ENCODE data around the gene MTHFD1. TPM values are rescaled to one million over a fixed set of nuclear protein-coding genes. Genes with fewer than 3 reads are reported as not detected.

The MTHFD1 gene
- total RNA-seq, 3 donors from 2014 or later (not counting 1 experiment from before 2014, with no cell fraction given): 27.6 to 34.6 (median 28.0) TPM

GRCh38 chr14:64416348-64416932, 28.3 kb downstream of the MTHFD1 start:
- Histone ChIP-seq H3K36me3 (ENCODE audit: control insufficient read depth, insufficient read depth, low read length) (peaks cover 28% of the 10 kb centered on the region), H3K4me1 (ENCODE audit: control insufficient read depth, insufficient read depth, low read length) (no peaks in the 10 kb centered on the region), H3K27me3 (ENCODE audit: control insufficient read depth, insufficient read depth, low read length) (no peaks in the 10 kb centered on the region), H3K9me3 (ENCODE audit: control insufficient read depth, insufficient read depth, low read length) (no peaks in the 10 kb centered on the region), H3K27ac (ENCODE audit: low read length) (no peak overlapping the region), H3K4me3 (ENCODE audit: low read length) (no peak overlapping the region)
- TF ChIP-seq, protein P1, sequence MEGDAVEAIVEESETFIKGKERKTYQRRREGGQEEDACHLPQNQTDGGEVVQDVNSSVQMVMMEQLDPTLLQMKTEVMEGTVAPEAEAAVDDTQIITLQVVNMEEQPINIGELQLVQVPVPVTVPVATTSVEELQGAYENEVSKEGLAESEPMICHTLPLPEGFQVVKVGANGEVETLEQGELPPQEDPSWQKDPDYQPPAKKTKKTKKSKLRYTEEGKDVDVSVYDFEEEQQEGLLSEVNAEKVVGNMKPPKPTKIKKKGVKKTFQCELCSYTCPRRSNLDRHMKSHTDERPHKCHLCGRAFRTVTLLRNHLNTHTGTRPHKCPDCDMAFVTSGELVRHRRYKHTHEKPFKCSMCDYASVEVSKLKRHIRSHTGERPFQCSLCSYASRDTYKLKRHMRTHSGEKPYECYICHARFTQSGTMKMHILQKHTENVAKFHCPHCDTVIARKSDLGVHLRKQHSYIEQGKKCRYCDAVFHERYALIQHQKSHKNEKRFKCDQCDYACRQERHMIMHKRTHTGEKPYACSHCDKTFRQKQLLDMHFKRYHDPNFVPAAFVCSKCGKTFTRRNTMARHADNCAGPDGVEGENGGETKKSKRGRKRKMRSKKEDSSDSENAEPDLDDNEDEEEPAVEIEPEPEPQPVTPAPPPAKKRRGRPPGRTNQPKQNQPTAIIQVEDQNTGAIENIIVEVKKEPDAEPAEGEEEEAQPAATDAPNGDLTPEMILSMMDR (IDR thresholded peaks at IDR 0.05): no peak
- H3K9me3 Mint-ChIP-seq: no peaks in the 10 kb centered on the region
- no peak overlapping the region for H3K4me3 Mint-ChIP-seq
- no peaks in the 10 kb centered on the region for H3K4me1 Mint-ChIP-seq
- WGBS (ENCODE audit: insufficient coverage): 57% methylated on average over 3 of the region's 3 CpGs
- intact Hi-C loops (cut with micrococcal nuclease): no loop called here
- DNase-seq (no peak), ATAC-seq (no peak)
- H3K36me3 Mint-ChIP-seq: peaks cover 6% of the 10 kb centered on the region
- no peak overlapping the region for H3K27ac Mint-ChIP-seq
- no peaks in the 10 kb centered on the region for H3K27me3 Mint-ChIP-seq (ENCODE audit: low read depth in 2 of 2)

- H3K36me3 Mint-ChIP-seq: peaks cover 6% of the 10 kb centered on the region
- intact Hi-C loops (cut with micrococcal nuclease): no loop called here
- no peaks in the 10 kb centered on the region for H3K4me1 ChIP-seq (ENCODE audit: control insufficient read depth, insufficient read depth, low read length)
- H3K27ac Mint-ChIP-seq: no peak overlapping the region
- no peaks in the 10 kb centered on the region for H3K9me3 Mint-ChIP-seq
- no peak overlapping the region for H3K4me3 Mint-ChIP-seq
- no peak overlapping the region for H3K27ac ChIP-seq (ENCODE audit: low read length)
- H3K27me3 Mint-ChIP-seq (ENCODE audit: low read depth in 2 of 2): no peaks in the 10 kb centered on the region
- DNase-seq (no peak), ATAC-seq (no peak)
- no peaks in the 10 kb centered on the region for H3K9me3 ChIP-seq (ENCODE audit: control insufficient read depth, insufficient read depth, low read length)
- H3K4me3 ChIP-seq (ENCODE audit: low read length): no peak overlapping the region
- H3K36me3 ChIP-seq (ENCODE audit: control insufficient read depth, insufficient read depth, low read length): peaks cover 28% of the 10 kb centered on the region
- H3K27me3 ChIP-seq (ENCODE audit: control insufficient read depth, insufficient read depth, low read length): no peaks in the 10 kb centered on the region
- no peaks in the 10 kb centered on the region for H3K4me1 Mint-ChIP-seq
- 88% methylated on average over 4 of the region's 5 CpGs for WGBS (ENCODE audit: insufficient coverage)
- TF ChIP-seq, protein P1 (IDR thresholded peaks at IDR 0.05): no peak
Observed at GRCh38 chr14:64417055-64417770, 29.1 kb downstream of the MTHFD1 start.

- Histone ChIP-seq H3K9me3 (ENCODE audit: control insufficient read depth, insufficient read depth, low read length) (no peaks in the 10 kb centered on the region), H3K4me3 (ENCODE audit: low read length) (no peak overlapping the region), H3K27me3 (ENCODE audit: control insufficient read depth, insufficient read depth, low read length) (no peaks in the 10 kb centered on the region), H3K36me3 (ENCODE audit: control insufficient read depth, insufficient read depth, low read length) (peaks cover 28% of the 10 kb centered on the region), H3K27ac (ENCODE audit: low read length) (no peak overlapping the region), H3K4me1 (ENCODE audit: control insufficient read depth, insufficient read depth, low read length) (no peaks in the 10 kb centered on the region)
- intact Hi-C loops (cut with micrococcal nuclease): no loop called here
- WGBS (ENCODE audit: insufficient coverage): 100% methylated on average over 6 of the region's 7 CpGs
- Mint-ChIP-seq H3K27ac (no peak overlapping the region), H3K36me3 (peaks cover 6% of the 10 kb centered on the region), H3K27me3 (ENCODE audit: low read depth in 2 of 2) (no peaks in the 10 kb centered on the region), H3K9me3 (no peaks in the 10 kb centered on the region), H3K4me3 (no peak overlapping the region), H3K4me1 (no peaks in the 10 kb centered on the region)
- TF ChIP-seq, protein P1 (IDR thresholded peaks at IDR 0.05): no peak
- DNase-seq (no peak), ATAC-seq (no peak)
Observed at GRCh38 chr14:64417771-64418125, 29.6 kb downstream of the MTHFD1 start.

Measured in natural killer cell (primary cell).